Neural progenitor cell (in vitro differentiated cells): Measurements from ENCODE around the gene ZNF512B. TPM values are rescaled to one million over a fixed set of nuclear protein-coding genes. Genes with fewer than 3 reads are reported as not detected.

Experiments used
- DNase-seq: peaks from one replicate; pipeline ENCODE4 v3.0.0-alpha.2; 2016; ENCODE audit warnings: low spot score
- H2AFZ ChIP-seq: fragments of 200-600 bp; sonication (generic); replicated peaks from 2 replicates; pipeline ENCODE4 v1.6.1; 2016; ENCODE audit warnings: antibody characterized with exemption
- H3F3A ChIP-seq: fragments of 200-600 bp; sonication (generic); 2 replicates; pipeline ENCODE4 v1.6.1; 2016; ENCODE audit warnings: antibody characterized with exemption, low read depth
- H3K27ac ChIP-seq: fragments of 200-600 bp; sonication (generic); 2 replicates; pipeline ENCODE4 v1.5.1; 2016; ENCODE audit warnings: mild to moderate bottlenecking
- H3K27me3 ChIP-seq: fragments of 200-600 bp; sonication (generic); 2 replicates; pipeline ENCODE4 v1.6.1; 2016; ENCODE audit warnings: mild to moderate bottlenecking, moderate library complexity
- H3K36me3 ChIP-seq: fragments of 200-600 bp; sonication (generic); 2 replicates; pipeline ENCODE4 v1.5.1; 2016
- H3K4me1 ChIP-seq: fragments of 200-600 bp; sonication (generic); 2 replicates; pipeline ENCODE4 v1.6.1; 2016; ENCODE audit warnings: mixed run types
- H3K4me2 ChIP-seq: fragments of 200-600 bp; sonication (generic); 2 replicates; pipeline ENCODE4 v1.6.1; 2016
- H3K4me3 ChIP-seq: fragments of 200-600 bp; sonication (generic); 2 replicates; pipeline ENCODE4 v1.5.1; 2016
- H3K79me2 ChIP-seq: fragments of 200-600 bp; sonication (generic); 2 replicates; pipeline ENCODE4 v1.6.1; 2016; ENCODE audit warnings: low read depth
- H3K9ac ChIP-seq: fragments of 200-600 bp; sonication (generic); 2 replicates; pipeline ENCODE4 v1.6.1; 2016
- H3K9me3 ChIP-seq: fragments of 200-600 bp; sonication (generic); 2 replicates; pipeline ENCODE4 v1.5.1; 2016; ENCODE audit warnings: low read depth
- H4K20me1 ChIP-seq: fragments of 200-600 bp; sonication (generic); 2 replicates; pipeline ENCODE4 v1.6.1; 2016; ENCODE audit warnings: low read depth
- H3K27ac Mint-ChIP-seq: 3 replicates; pipeline ENCODE4 v1.8.0; 2021; ENCODE audit warnings: mixed read lengths
- H3K27me3 Mint-ChIP-seq: 2 replicates; pipeline ENCODE4 v1.8.0; 2022; ENCODE audit warnings: low read depth, mild to moderate bottlenecking, inconsistent platforms, moderate library complexity, mixed read lengths; ENCODE audit not compliant: insufficient read depth
- H3K36me3 Mint-ChIP-seq: 3 replicates; pipeline ENCODE4 v1.8.0; 2021; ENCODE audit warnings: mixed read lengths
- H3K4me1 Mint-ChIP-seq: 3 replicates; pipeline ENCODE4 v1.8.0; 2021; ENCODE audit warnings: mixed read lengths
- H3K4me3 Mint-ChIP-seq: 3 replicates; pipeline ENCODE4 v1.8.0; 2021; ENCODE audit warnings: mild to moderate bottlenecking, moderate library complexity, mixed read lengths
- H3K9me3 Mint-ChIP-seq: 3 replicates; pipeline ENCODE4 v1.8.0; 2020; ENCODE audit warnings: mixed read lengths
- CTCF ChIP-seq: fragments of 200-600 bp; sonication (generic); IDR thresholded peaks from 2 replicates; pipeline ENCODE4 v1.5.1; 2017; ENCODE audit warnings: antibody characterized with exemption, mild to moderate bottlenecking
- EZH2 ChIP-seq: fragments of 200-600 bp; sonication (generic); IDR thresholded peaks from 2 replicates; pipeline ENCODE4 v1.6.1; 2017; ENCODE audit warnings: antibody characterized with exemption, mild to moderate bottlenecking, moderate library complexity
- EZH2phosphoT487 ChIP-seq: fragments of 200-600 bp; sonication (generic); IDR thresholded peaks from 2 replicates; pipeline ENCODE4 v1.6.1; 2017; ENCODE audit warnings: antibody characterized with exemption
- total RNA-seq: library from RNA; depleted of rRNA; stranded (reverse); fragments of >200 nt; gene quantifications from 2 replicates; pipeline ENCODE4 v1.2.3, GENCODE V29; 2015; ENCODE audit warnings: low replicate concordance

ZNF512B gene
- total RNA-seq, 1 donor from 2014 or later: 2.9 TPM

- Histone ChIP-seq H2AFZ (peak overlapping the region; percentile 96), H3K9me3 (no peaks in the 10 kb centered on the region), H3K4me2 (peak overlapping the region; percentile 96), H3K79me2 (peaks cover 27% of the 10 kb centered on the region), H4K20me1 (peaks cover 19% of the 10 kb centered on the region), H3K27ac (no peak overlapping the region), H3K9ac (no peak overlapping the region), H3K4me1 (peaks cover 18% of the 10 kb centered on the region), H3F3A (peaks cover 44% of the 10 kb centered on the region), H3K4me3 (peak overlapping the region; percentile 83), H3K36me3 (no peaks in the 10 kb centered on the region), H3K27me3 (peaks cover 9% of the 10 kb centered on the region)
- H3K36me3 Mint-ChIP-seq: peaks cover 11% of the 10 kb centered on the region
- H3K27me3 Mint-ChIP-seq: peaks cover 11% of the 10 kb centered on the region
- DNase-seq: peak; percentile 45
- no peak for TF ChIP-seq EZH2
- TF ChIP-seq EZH2phosphoT487: no peak
- TF ChIP-seq CTCF: no peak
- no peak overlapping the region for H3K27ac Mint-ChIP-seq
- peak overlapping the region; percentile 79 for H3K4me3 Mint-ChIP-seq
- no peaks in the 10 kb centered on the region for H3K9me3 Mint-ChIP-seq
- peaks cover 32% of the 10 kb centered on the region for H3K4me1 Mint-ChIP-seq
Observed at GRCh38 chr20:63979229-63979556, 9.5 kb upstream of the ZNF512B start.

- Histone ChIP-seq H3K9ac (no peak overlapping the region), H3K27ac (no peak overlapping the region)
- H3K27ac Mint-ChIP-seq: peak overlapping the region; percentile 33
Observed at GRCh38 chr20:63978319-63979228, 8.8 kb upstream of the ZNF512B start.

GRCh38 chr20:63977739-63978276, 8.1 kb upstream of the ZNF512B start:
- Histone ChIP-seq H3K4me3 (no peak overlapping the region), H2AFZ (no peak overlapping the region), H3K36me3 (no peaks in the 10 kb centered on the region), H3K9me3 (no peaks in the 10 kb centered on the region), H3K27ac (no peak overlapping the region), H4K20me1 (peaks cover 13% of the 10 kb centered on the region), H3K79me2 (peaks cover 16% of the 10 kb centered on the region), H3K9ac (no peak overlapping the region), H3K27me3 (peaks cover 9% of the 10 kb centered on the region), H3F3A (peaks cover 49% of the 10 kb centered on the region), H3K4me2 (no peak overlapping the region), H3K4me1 (peaks cover 18% of the 10 kb centered on the region)
- peak overlapping the region; percentile 33 for H3K27ac Mint-ChIP-seq
- H3K9me3 Mint-ChIP-seq: no peaks in the 10 kb centered on the region
- DNase-seq: no peak
- peaks cover 14% of the 10 kb centered on the region for H3K27me3 Mint-ChIP-seq
- H3K4me1 Mint-ChIP-seq: peaks cover 40% of the 10 kb centered on the region
- TF ChIP-seq EZH2phosphoT487 (no peak), CTCF (no peak), EZH2 (no peak)
- peaks cover 6% of the 10 kb centered on the region for H3K36me3 Mint-ChIP-seq
- peak overlapping the region; percentile 83 for H3K4me3 Mint-ChIP-seq

More at GRCh38 chr20:63978319-63979228, 8.8 kb upstream of the ZNF512B start:
- Mint-ChIP-seq H3K4me1 (peaks cover 35% of the 10 kb centered on the region), H3K4me3 (peak overlapping the region; percentile 83), H3K9me3 (no peaks in the 10 kb centered on the region), H3K27me3 (peaks cover 11% of the 10 kb centered on the region), H3K36me3 (peaks cover 11% of the 10 kb centered on the region)
- H3K9me3 ChIP-seq: no peaks in the 10 kb centered on the region
- peaks cover 18% of the 10 kb centered on the region for H3K4me1 ChIP-seq
- H3K27me3 ChIP-seq: peaks cover 9% of the 10 kb centered on the region
- peak overlapping the region; percentile 96 for H3K4me2 ChIP-seq
- H3F3A ChIP-seq: peaks cover 43% of the 10 kb centered on the region
- TF ChIP-seq EZH2phosphoT487: peak; percentile 31
- no peak for TF ChIP-seq CTCF
- H3K79me2 ChIP-seq: peaks cover 21% of the 10 kb centered on the region
- H4K20me1 ChIP-seq: peaks cover 13% of the 10 kb centered on the region
- DNase-seq: peak; percentile 83
- no peaks in the 10 kb centered on the region for H3K36me3 ChIP-seq
- peak overlapping the region; percentile 83 for H3K4me3 ChIP-seq
- peak overlapping the region; percentile 96 for H2AFZ ChIP-seq
